Neural cell (in vitro differentiated cells): ENCODE measurements around the gene ACTN4. TPM values are rescaled to one million over a fixed set of nuclear protein-coding genes. Genes with fewer than 3 reads are reported as not detected.
"Not testable (repeated sequence)": the region's sequence is repeated elsewhere in the genome, so short reads cannot be mapped to it uniquely, and the experiment has no call there.

Source experiments
- H2AFZ ChIP-seq: fragments of 200-600, 300-800 bp; sonication (generic), shearing (Covaris generic); 2 replicates; pipeline ENCODE4 v1.6.0; 2014; ENCODE audit warnings: low read depth, mild to moderate bottlenecking, antibody characterized with exemption, low read length, moderate library complexity
- H3F3A ChIP-seq: fragments of 200-600 bp; shearing (Covaris generic); 2 replicates; pipeline ENCODE4 v1.6.1; 2016; ENCODE audit warnings: mild to moderate bottlenecking, moderate library complexity, mixed read lengths, antibody characterized with exemption, low read length; ENCODE audit not compliant: insufficient read depth, poor library complexity, severe bottlenecking
- H3K27ac ChIP-seq: fragments of 200-600, 300-800 bp; sonication (generic), shearing (Covaris generic); 2 replicates; pipeline ENCODE4 v1.5.1; 2014; ENCODE audit warnings: mild to moderate bottlenecking, low read length, moderate library complexity
- H3K27me3 ChIP-seq: fragments of 300-800, 200-600 bp; sonication (generic), shearing (Covaris generic); 2 replicates; pipeline ENCODE4 v1.6.0; 2014; ENCODE audit warnings: mild to moderate bottlenecking, low read depth, low read length, moderate library complexity; ENCODE audit not compliant: insufficient read depth
- H3K36me3 ChIP-seq: fragments of 300-800, 200-600 bp; sonication (generic), shearing (Covaris generic); 2 replicates; pipeline ENCODE4 v1.5.1; 2014; ENCODE audit warnings: mild to moderate bottlenecking, antibody characterized with exemption, low read length, moderate library complexity; ENCODE audit not compliant: insufficient read depth
- H3K4me2 ChIP-seq: fragments of 300-800, 200-600 bp; sonication (generic), shearing (Covaris generic); 2 replicates; pipeline ENCODE4 v1.6.0; 2014; ENCODE audit warnings: mild to moderate bottlenecking, low read length
- H3K4me3 ChIP-seq: fragments of 300-800, 200-600 bp; sonication (generic), shearing (Covaris generic); 2 replicates; pipeline ENCODE4 v1.5.1; 2014; ENCODE audit warnings: mild to moderate bottlenecking, low read length, moderate library complexity
- H3K79me2 ChIP-seq: fragments of 200-600 bp; shearing (Covaris generic); replicated peaks from 2 replicates; pipeline ENCODE4 v1.6.0; 2014; ENCODE audit warnings: mild to moderate bottlenecking, low read length, moderate library complexity; ENCODE audit not compliant: insufficient read depth
- H3K9ac ChIP-seq: fragments of 300-800, 200-600 bp; sonication (generic), shearing (Covaris generic); 2 replicates; pipeline ENCODE4 v1.6.1; 2016; ENCODE audit warnings: mild to moderate bottlenecking, low read length, mixed read lengths
- H3K9me2 ChIP-seq: fragments of 200-600 bp; shearing (Covaris generic); 2 replicates; pipeline ENCODE4 v1.6.1; 2016; ENCODE audit warnings: mild to moderate bottlenecking, low read length, mixed read lengths; ENCODE audit not compliant: insufficient read depth
- H3K9me3 ChIP-seq: fragments of 200-600, 300-800 bp; sonication (generic), shearing (Covaris generic); 2 replicates; pipeline ENCODE4 v1.6.1; 2016; ENCODE audit warnings: mild to moderate bottlenecking, mixed run types, low read length, moderate library complexity, mixed read lengths
- H4K20me1 ChIP-seq: fragments of 200-600 bp; shearing (Covaris generic); 2 replicates; pipeline ENCODE4 v1.6.1; 2016; ENCODE audit warnings: mild to moderate bottlenecking, mixed run types; ENCODE audit not compliant: insufficient read depth
- CTCF ChIP-seq: fragments of 450-650 bp; IDR thresholded peaks from 2 replicates; pipeline ENCODE4 v1.5.1; 2014; ENCODE audit warnings: antibody characterized with exemption, mild to moderate bottlenecking, moderate library complexity; ENCODE audit not compliant: poor library complexity, severe bottlenecking
- EP300 ChIP-seq: fragments of 450-650 bp; conservative IDR thresholded peaks from 2 replicates; pipeline ENCODE4 v1.6.1; 2014; ENCODE audit warnings: antibody characterized with exemption, mild to moderate bottlenecking, moderate library complexity; ENCODE audit not compliant: poor library complexity, severe bottlenecking
- EZH2 ChIP-seq: fragments of 200-600, 300-800 bp; shearing (Covaris generic), sonication (generic); IDR thresholded peaks from 2 replicates; pipeline ENCODE4 v1.6.1; 2014; ENCODE audit warnings: antibody characterized with exemption, low read length, borderline replicate concordance, mild to moderate bottlenecking; ENCODE audit not compliant: insufficient read depth, poor library complexity, severe bottlenecking
- MXI1 ChIP-seq: fragments of 450-650 bp; conservative IDR thresholded peaks from 2 replicates; pipeline ENCODE4 v1.6.1; 2014; ENCODE audit warnings: antibody characterized with exemption, mild to moderate bottlenecking; ENCODE audit not compliant: poor library complexity, severe bottlenecking
- POLR2AphosphoS5 ChIP-seq: IDR thresholded peaks from 2 replicates; pipeline ENCODE4 v1.6.1; 2012
- RAD21 ChIP-seq: fragments of 450-650 bp; conservative IDR thresholded peaks from 2 replicates; pipeline ENCODE4 v1.6.1; 2014; ENCODE audit warnings: antibody characterized with exemption, mild to moderate bottlenecking, moderate library complexity
- REST ChIP-seq: IDR thresholded peaks from 2 replicates; pipeline ENCODE4 v1.6.1; 2012; ENCODE audit warnings: borderline replicate concordance
- SMC3 ChIP-seq: fragments of 450-650 bp; conservative IDR thresholded peaks from 2 replicates; pipeline ENCODE4 v1.6.1; 2014; ENCODE audit warnings: antibody characterized with exemption, mild to moderate bottlenecking, moderate library complexity; ENCODE audit not compliant: poor library complexity
- TAF1 ChIP-seq: IDR thresholded peaks from 2 replicates; pipeline ENCODE4 v1.6.1; 2012; ENCODE audit warnings: low read depth
- polyA plus RNA-seq: library from polyadenylated mRNA; depleted of rRNA; stranded (reverse); fragments of >200 nt; gene quantifications from 2 replicates; pipeline ENCODE4 v1.2.3, GENCODE V29; 2014

Gene ACTN4
- polyA plus RNA-seq, 1 donor from 2014 or later, result 54.0 TPM

GRCh38 chr19:38629568-38629967 lies 17.9 kb upstream of the ACTN4 start:
- no peak overlapping the region for H3K9ac ChIP-seq
- H3K4me3 ChIP-seq, result no peak overlapping the region

GRCh38 chr19:38631301-38631700 lies 16.1 kb upstream of the ACTN4 start:
- H2AFZ ChIP-seq, result not testable (repeated sequence)

More at GRCh38 chr19:38629568-38629967, 17.9 kb upstream of the ACTN4 start:
- Histone ChIP-seq H3K4me2 (no peak overlapping the region), H3K79me2 (no peaks in the 10 kb centered on the region), H3K9me3 (no peaks in the 10 kb centered on the region), H3F3A (no peaks in the 10 kb centered on the region), H2AFZ (no peak overlapping the region), H3K36me3 (no peaks in the 10 kb centered on the region), H3K9me2 (no peaks in the 10 kb centered on the region), H3K27ac (no peak overlapping the region), H3K27me3 (no peaks in the 10 kb centered on the region), H4K20me1 (no peaks in the 10 kb centered on the region)
- TF ChIP-seq POLR2AphosphoS5, result no peak
- TF ChIP-seq EP300, result no peak
- no peak for TF ChIP-seq TAF1
- TF ChIP-seq REST, result no peak
- no peak for TF ChIP-seq SMC3
- no peak for TF ChIP-seq EZH2
- no peak for TF ChIP-seq RAD21
- no peak for TF ChIP-seq CTCF
- TF ChIP-seq MXI1, result no peak

GRCh38 chr19:38631811-38632475 lies 15.5 kb upstream of the ACTN4 start:
- not testable (repeated sequence) for H3K9me2 ChIP-seq, H2AFZ ChIP-seq, H3K4me2 ChIP-seq, H3K9me3 ChIP-seq, H3K36me3 ChIP-seq, H3K4me3 ChIP-seq, H3K79me2 ChIP-seq, H3K9ac ChIP-seq, H3K27me3 ChIP-seq, H3K27ac ChIP-seq, H4K20me1 ChIP-seq, H3F3A ChIP-seq

More at GRCh38 chr19:38631301-38631700, 16.1 kb upstream of the ACTN4 start:
- H3K36me3 ChIP-seq, H3K4me3 ChIP-seq, H3K9me2 ChIP-seq, H3K27ac ChIP-seq, H3K27me3 ChIP-seq, H3K9ac ChIP-seq, H4K20me1 ChIP-seq, H3K79me2 ChIP-seq, H3F3A ChIP-seq, H3K9me3 ChIP-seq, H3K4me2 ChIP-seq: not testable (repeated sequence)
